Gastroesophageal sphincter (tissue), 4 donors: ENCODE data around the gene APOA4. TPM values are rescaled to one million over a fixed set of nuclear protein-coding genes. Genes with fewer than 3 reads are reported as not detected.
"Not testable (repeated sequence)": the region's sequence is repeated elsewhere in the genome, so short reads cannot be mapped to it uniquely, and the experiment has no call there.

Source experiments
- ATAC-seq: fragments of 150-250 bp; one replicate; pipeline ENCODE4 v1.9.1; 2016; ENCODE audit warnings: mild to moderate bottlenecking, moderate library complexity
- H3K27ac ChIP-seq, 4 donors: fragments of 200-600 bp; sonication (generic) in 3 of 4; 1 replicate in 3 of 4; 2 replicates in 1 of 4; pipeline ENCODE4 v1.5.1; 2016 to 2019
- H3K27me3 ChIP-seq: fragments of 200-600 bp; sonication (generic); one replicate; pipeline ENCODE4 v1.5.1; 2019
- H3K36me3 ChIP-seq, 2 donors: fragments of 200-600 bp; sonication (generic); one replicate each; pipeline ENCODE4 v1.5.1; 2019; ENCODE audit warnings: control low read depth in 1 of 2
- H3K4me1 ChIP-seq, 3 donors: fragments of 200-600 bp; sonication (generic); 1 replicate in 2 of 3; 2 replicates in 1 of 3; pipeline ENCODE4 v1.5.1; 2016 to 2019; ENCODE audit warnings: control low read depth in 2 of 3
- H3K4me3 ChIP-seq, 2 donors: fragments of 200-600 bp; sonication (generic); one replicate each; pipeline ENCODE4 v1.5.1; 2019; ENCODE audit warnings: mild to moderate bottlenecking in 1 of 2, moderate library complexity in 1 of 2
- H3K9me3 ChIP-seq, 3 donors: fragments of 200-600 bp; sonication (generic); one replicate each; pipeline ENCODE4 v1.5.1; 2017 to 2019; ENCODE audit warnings: control low read depth in 2 of 3
- CTCF ChIP-seq, 4 experiments: fragments of 200-600 bp in 2 of 4; fragments of 450-650 bp in 2 of 4; sonication (generic) in 1 of 4; IDR thresholded peaks; one replicate each; pipeline ENCODE4 v1.5.1; 2017 to 2019; ENCODE audit warnings: antibody characterized with exemption in 4 of 4, mild to moderate bottlenecking in 2 of 4, moderate library complexity in 2 of 4
- EP300 ChIP-seq: sonication (generic); formaldehyde crosslinking; IDR thresholded peaks from one replicate; pipeline ENCODE4 v1.6.1; 2017; ENCODE audit warnings: antibody characterized with exemption, mild to moderate bottlenecking
- POLR2A ChIP-seq, 2 donors: fragments of 450-650 bp; IDR thresholded peaks; one replicate each; pipeline ENCODE4 v1.6.1; 2017; ENCODE audit warnings: antibody characterized with exemption in 2 of 2, mild to moderate bottlenecking in 2 of 2, moderate library complexity in 1 of 2
- POLR2AphosphoS5 ChIP-seq: sonication (generic); formaldehyde crosslinking; IDR thresholded peaks from one replicate; pipeline ENCODE4 v1.6.1; 2017; ENCODE audit warnings: antibody characterized with exemption
- WGBS, 2 donors: methylation state at CpG; one replicate each; pipeline ENCODE4 v1.1.5; 2018; ENCODE audit warnings: low coverage in 1 of 2; 5-methylcytosine and 5-hydroxymethylcytosine counted together
- total RNA-seq, 4 donors: library from RNA; depleted of rRNA; stranded (reverse); fragments of >200 nt; gene quantifications; one replicate each; pipeline ENCODE4 v1.1.0, GENCODE V29; 2016

APOA4 gene
- total RNA-seq, 4 donors from 2014 or later: 0.19 TPM; not detected in 3

GRCh38 chr11:116807601-116808261 lies 15.4 kb downstream of the APOA4 start:
- ATAC-seq: no peak
- Histone ChIP-seq H3K4me3 (no peak overlapping the region), H3K36me3 (no peaks in the 10 kb centered on the region), H3K27ac (no peak overlapping the region), H3K9me3 (no peaks in the 10 kb centered on the region), H3K27me3 (peaks cover 5% of the 10 kb centered on the region), H3K4me1 (no peaks in the 10 kb centered on the region)
- WGBS, 2 donors: 90 to 97% methylated on average over 5 to 6 of the region's 6 CpGs
- TF ChIP-seq POLR2A (IDR thresholded peaks at IDR 0.05) (no peak), POLR2AphosphoS5 (no peak), EP300 (no peak), CTCF (IDR thresholded peaks at IDR 0.05) (no peak)

- Histone ChIP-seq H3K27me3 (peaks cover 9% of the 10 kb centered on the region), H3K27ac (no peak overlapping the region), H3K36me3 (no peaks in the 10 kb centered on the region), H3K9me3 (no peaks in the 10 kb centered on the region), H3K4me1 (no peaks in the 10 kb centered on the region), H3K4me3 (no peak overlapping the region)
- TF ChIP-seq EP300: no peak
- no peak for TF ChIP-seq POLR2A (IDR thresholded peaks at IDR 0.05)
- TF ChIP-seq POLR2AphosphoS5: no peak
- no peak for TF ChIP-seq CTCF (IDR thresholded peaks at IDR 0.05)
- 56 to 57% methylated on average over 3 of the region's 3 CpGs for WGBS, 2 donors
- ATAC-seq: no peak
Observed at GRCh38 chr11:116804001-116804400, 19.1 kb downstream of the APOA4 start.

GRCh38 chr11:116801662-116802061 lies 21.4 kb downstream of the APOA4 start:
- not testable (repeated sequence) for H3K4me1 ChIP-seq, H3K9me3 ChIP-seq, H3K36me3 ChIP-seq, H3K27me3 ChIP-seq, ATAC-seq, H3K4me3 ChIP-seq, H3K27ac ChIP-seq

GRCh38 chr11:116800610-116801009 lies 22.5 kb downstream of the APOA4 start:
- no peak for ATAC-seq
- no peaks in the 10 kb centered on the region for H3K9me3 ChIP-seq
- H3K4me1 ChIP-seq: no peaks in the 10 kb centered on the region
- no peaks in the 10 kb centered on the region for H3K36me3 ChIP-seq
- 79 to 88% methylated on average over 2 of the region's 2 CpGs for WGBS, 2 donors
- no peak overlapping the region for H3K27ac ChIP-seq
- TF ChIP-seq EP300 (no peak), POLR2A (IDR thresholded peaks at IDR 0.05) (no peak), CTCF (IDR thresholded peaks at IDR 0.05) (no peak), POLR2AphosphoS5 (no peak)
- H3K27me3 ChIP-seq: peaks cover 4% of the 10 kb centered on the region
- H3K4me3 ChIP-seq: no peak overlapping the region

GRCh38 chr11:116798368-116798767 lies 24.7 kb downstream of the APOA4 start:
- no peak for ATAC-seq
- 75 to 85% methylated on average over 3 to 4 of the region's 5 CpGs for WGBS, 2 donors
- H3K27ac ChIP-seq: no peak overlapping the region
- no peak overlapping the region for H3K4me3 ChIP-seq
- TF ChIP-seq CTCF (IDR thresholded peaks at IDR 0.05) (no peak), EP300 (no peak), POLR2A (IDR thresholded peaks at IDR 0.05) (no peak), POLR2AphosphoS5 (no peak)
- H3K4me1 ChIP-seq: no peaks in the 10 kb centered on the region
- H3K36me3 ChIP-seq: no peaks in the 10 kb centered on the region
- no peaks in the 10 kb centered on the region for H3K9me3 ChIP-seq
- H3K27me3 ChIP-seq: peaks cover 4% of the 10 kb centered on the region
